GM23338 (cell line): Measurements from ENCODE around the gene ASAH2B.
"Not testable (repeated sequence)": the region's sequence is repeated elsewhere in the genome, so short reads cannot be mapped to it uniquely, and the experiment has no call there.

Experiments used
- JUNB ChIP-seq: IDR thresholded peaks from one replicate; pipeline ENCODE4 v1.6.1; 2016; ENCODE audit warnings: antibody characterized with exemption; ENCODE audit not compliant: unreplicated experiment
- POLR2AphosphoS5 ChIP-seq: IDR thresholded peaks from 2 replicates; pipeline ENCODE4 v1.6.1; 2016; ENCODE audit warnings: antibody characterized with exemption, low read depth
- ZNF114 ChIP-seq: fragments of 250-450 bp; sonication (Bioruptor Pico); IDR thresholded peaks from 2 replicates; pipeline ENCODE4 v1.5.0; 2020; ENCODE audit warnings: mild to moderate bottlenecking, moderate library complexity
- ZNF331 ChIP-seq: fragments of 250-450 bp; sonication (Bioruptor Pico); IDR thresholded peaks from 2 replicates; pipeline ENCODE4 v1.5.0; 2020; ENCODE audit warnings: low read depth, mild to moderate bottlenecking, moderate library complexity
- TF ChIP-seq, protein P1 (sequence below), 2 experiments: fragments of 200-600 bp in 1 of 2; sonication (generic) in 1 of 2; conservative IDR thresholded peaks; 2 replicates each; pipeline versions ENCODE4 v1.5.1 to v1.6.1; 2016 to 2017; ENCODE audit warnings: antibody characterized with exemption in 2 of 2, low read depth in 2 of 2, mild to moderate bottlenecking in 2 of 2, moderate library complexity in 1 of 2

DNA sequence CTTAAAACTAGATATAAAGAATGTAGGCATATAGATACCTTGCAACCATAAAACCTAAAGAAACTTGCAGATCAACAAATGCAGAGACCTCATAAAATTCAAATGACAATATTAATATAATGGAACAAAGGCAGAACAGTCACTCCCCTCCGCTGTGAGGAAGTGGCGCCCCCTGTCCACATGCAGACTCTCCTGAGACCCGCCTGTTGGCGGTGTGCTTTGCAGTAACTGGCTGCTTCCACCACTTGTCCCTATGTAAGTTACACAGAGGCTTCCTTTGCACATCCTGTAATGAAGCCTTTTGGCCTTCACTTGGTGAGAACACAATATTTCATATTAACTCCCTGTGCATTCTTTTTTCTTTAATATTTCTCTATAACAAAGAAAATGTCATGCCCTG, 41.9 kb upstream of the ASAH2B start:
- TF ChIP-seq, protein P1, sequence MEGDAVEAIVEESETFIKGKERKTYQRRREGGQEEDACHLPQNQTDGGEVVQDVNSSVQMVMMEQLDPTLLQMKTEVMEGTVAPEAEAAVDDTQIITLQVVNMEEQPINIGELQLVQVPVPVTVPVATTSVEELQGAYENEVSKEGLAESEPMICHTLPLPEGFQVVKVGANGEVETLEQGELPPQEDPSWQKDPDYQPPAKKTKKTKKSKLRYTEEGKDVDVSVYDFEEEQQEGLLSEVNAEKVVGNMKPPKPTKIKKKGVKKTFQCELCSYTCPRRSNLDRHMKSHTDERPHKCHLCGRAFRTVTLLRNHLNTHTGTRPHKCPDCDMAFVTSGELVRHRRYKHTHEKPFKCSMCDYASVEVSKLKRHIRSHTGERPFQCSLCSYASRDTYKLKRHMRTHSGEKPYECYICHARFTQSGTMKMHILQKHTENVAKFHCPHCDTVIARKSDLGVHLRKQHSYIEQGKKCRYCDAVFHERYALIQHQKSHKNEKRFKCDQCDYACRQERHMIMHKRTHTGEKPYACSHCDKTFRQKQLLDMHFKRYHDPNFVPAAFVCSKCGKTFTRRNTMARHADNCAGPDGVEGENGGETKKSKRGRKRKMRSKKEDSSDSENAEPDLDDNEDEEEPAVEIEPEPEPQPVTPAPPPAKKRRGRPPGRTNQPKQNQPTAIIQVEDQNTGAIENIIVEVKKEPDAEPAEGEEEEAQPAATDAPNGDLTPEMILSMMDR (conservative IDR thresholded peaks at IDR 0.05; ENCODE audit: low read depth in 2 of 2): peak in 1 of 2 experiments; percentile 27; a peak in 1 of 4 replicates
- TF ChIP-seq POLR2AphosphoS5; JUNB; ZNF114 (CRISPR knock-in tag); ZNF331: not testable (repeated sequence)
